ENCODE results near the gene CBLB. TPM values are rescaled to one million over a fixed set of nuclear protein-coding genes. Genes with fewer than 3 reads are reported as not detected.

The CBLB gene
- total and polyA plus RNA-seq, 9 of the 15 experiments (the other 6 are each of a cell fraction or from before 2014, with no cell fraction given), result 1.8 to 8.1 (median 5.3) TPM

DNA sequence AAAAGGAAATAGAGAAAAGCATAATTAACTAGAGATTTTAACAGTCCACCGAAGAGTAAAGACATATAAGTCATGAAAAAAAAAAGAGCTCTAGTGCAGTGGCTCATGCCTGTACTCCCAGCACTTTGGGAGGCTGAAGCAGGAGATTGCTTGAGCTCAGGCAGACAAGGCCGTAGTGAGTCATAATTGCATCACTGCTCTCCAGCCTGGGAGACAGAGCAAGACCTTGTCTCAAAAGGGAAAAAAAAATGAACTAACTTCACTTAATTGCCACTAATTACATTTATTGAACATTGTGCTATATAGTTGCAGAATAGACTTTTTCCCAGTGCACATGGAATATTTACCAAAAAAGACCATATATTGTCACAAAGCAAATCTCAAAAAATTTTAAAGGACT, 221.8 kb downstream of the CBLB start (continued):
- no peak for TF ChIP-seq CLOCK (CRISPR knock-in tag; IDR thresholded peaks at IDR 0.05; ENCODE audit: borderline replicate concordance)
- TF ChIP-seq PREB (CRISPR knock-in tag; IDR thresholded peaks at IDR 0.05), result no peak
- no peak for TF ChIP-seq HES1 (IDR thresholded peaks at IDR 0.05; ENCODE audit: low read depth)
- TF ChIP-seq CEBPB (tag; IDR thresholded peaks at IDR 0.05), result peak; percentile 84

GRCh38 chr3:105639131-105639530, 229.7 kb downstream of the CBLB start:
- H3K27ac ChIP-seq (ENCODE audit: extremely low read depth, low read depth, low read length), result no peak overlapping the region
- no peak for FAIRE-seq
- no peak overlapping the region for H2AFZ ChIP-seq (ENCODE audit: low read depth, low read length)
- no peak for DNase-seq (ENCODE audit: extremely low read depth in 1 of 4, low spot score in 3 of 4)
- no peak for ATAC-seq
- intact Hi-C loops (cut with micrococcal nuclease) (no loop called here), in situ Hi-C loops (cut with MboI) (no loop called here)
- H3K9me3 ChIP-seq (replicated peaks; ENCODE audit: control insufficient read depth, insufficient read depth, low read depth, low read length), result no peaks in the 10 kb centered on the region
- POLR2A ChIA-PET, result interaction anchor here (1.3 kb wide), 1 partner anchor 12 kb away, joined by 3 read pairs; no protein-coding TSS in a partner anchor
- CTCF ChIA-PET (ENCODE audit: low intra/inter-chr PET ratio), result no interaction called here
- H3K4me3 ChIP-seq, result no peak overlapping the region
- H3K9me1 ChIP-seq (ENCODE audit: control insufficient read depth, insufficient read depth, low read length), result no peaks in the 10 kb centered on the region
- no TSS peak for BruUV-seq (replicated peaks)
- no peaks in the 10 kb centered on the region for H3K4me1 ChIP-seq (replicated peaks in 1 of 2; ENCODE audit: control insufficient read depth in 2 of 2, insufficient read depth in 2 of 2, low read length in 2 of 2)
- H4K20me1 ChIP-seq (replicated peaks; ENCODE audit: control insufficient read depth, insufficient read depth, low read length), result no peaks in the 10 kb centered on the region
- no peak overlapping the region for H3K4me2 ChIP-seq (ENCODE audit: insufficient read depth, low read length)
- no peaks in the 10 kb centered on the region for H3K27me3 ChIP-seq (ENCODE audit: control insufficient read depth in 2 of 2, insufficient read depth in 2 of 2, low read length in 2 of 2)
- no peaks in the 10 kb centered on the region for H3K79me2 ChIP-seq (ENCODE audit: control insufficient read depth, insufficient read depth, low read length)
- WGBS (ENCODE audit: insufficient coverage, low coverage, missing lambda C conversion rate), result 16% methylated on average over 2 of the region's 2 CpGs
- no peak overlapping the region for H3K9ac ChIP-seq (ENCODE audit: insufficient read depth in 1 of 2, low read depth in 2 of 2, low read length in 2 of 2)
- H3K36me3 ChIP-seq (ENCODE audit: control insufficient read depth, insufficient read depth, low read length), result no peaks in the 10 kb centered on the region
- TF ChIP-seq ZBTB49 (CRISPR knock-in tag; IDR thresholded peaks at IDR 0.05; ENCODE audit: borderline replicate concordance) (no peak), MXI1 (IDR thresholded peaks at IDR 0.05; ENCODE audit: low read depth, low read length) (no peak), PRPF4 (IDR thresholded peaks at IDR 0.05; ENCODE audit: insufficient read depth, low read depth, low read length, poor library complexity, severe bottlenecking) (no peak), KAT7 (CRISPR knock-in tag; IDR thresholded peaks at IDR 0.05; ENCODE audit: borderline replicate concordance) (no peak), GATAD2B (IDR thresholded peaks at IDR 0.05; ENCODE audit: borderline replicate concordance) (no peak)
- TF ChIP-seq, protein P1, sequence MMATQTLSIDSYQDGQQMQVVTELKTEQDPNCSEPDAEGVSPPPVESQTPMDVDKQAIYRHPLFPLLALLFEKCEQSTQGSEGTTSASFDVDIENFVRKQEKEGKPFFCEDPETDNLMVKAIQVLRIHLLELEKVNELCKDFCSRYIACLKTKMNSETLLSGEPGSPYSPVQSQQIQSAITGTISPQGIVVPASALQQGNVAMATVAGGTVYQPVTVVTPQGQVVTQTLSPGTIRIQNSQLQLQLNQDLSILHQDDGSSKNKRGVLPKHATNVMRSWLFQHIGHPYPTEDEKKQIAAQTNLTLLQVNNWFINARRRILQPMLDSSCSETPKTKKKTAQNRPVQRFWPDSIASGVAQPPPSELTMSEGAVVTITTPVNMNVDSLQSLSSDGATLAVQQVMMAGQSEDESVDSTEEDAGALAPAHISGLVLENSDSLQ (IDR thresholded peaks at IDR 0.05), result no peak
- TF ChIP-seq, protein P2, sequence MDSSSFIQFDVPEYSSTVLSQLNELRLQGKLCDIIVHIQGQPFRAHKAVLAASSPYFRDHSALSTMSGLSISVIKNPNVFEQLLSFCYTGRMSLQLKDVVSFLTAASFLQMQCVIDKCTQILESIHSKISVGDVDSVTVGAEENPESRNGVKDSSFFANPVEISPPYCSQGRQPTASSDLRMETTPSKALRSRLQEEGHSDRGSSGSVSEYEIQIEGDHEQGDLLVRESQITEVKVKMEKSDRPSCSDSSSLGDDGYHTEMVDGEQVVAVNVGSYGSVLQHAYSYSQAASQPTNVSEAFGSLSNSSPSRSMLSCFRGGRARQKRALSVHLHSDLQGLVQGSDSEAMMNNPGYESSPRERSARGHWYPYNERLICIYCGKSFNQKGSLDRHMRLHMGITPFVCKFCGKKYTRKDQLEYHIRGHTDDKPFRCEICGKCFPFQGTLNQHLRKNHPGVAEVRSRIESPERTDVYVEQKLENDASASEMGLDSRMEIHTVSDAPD (CRISPR knock-in tag; IDR thresholded peaks at IDR 0.05), result no peak

Measured in K562 (cell line).